PC-9 (cell line): Measurements from ENCODE around the gene CRLF3. TPM values are rescaled to one million over a fixed set of nuclear protein-coding genes. Genes with fewer than 3 reads are reported as not detected.

Experiments
- BruUV-seq: library from RNA; stranded (reverse); fragments of 400-500 nt; replicated peaks from 2 replicates; lab custom pipeline; 2021; lab: Mats Ljungman, UMichigan
- CTCF ChIA-PET: fragments of 300-600 bp; sonication (Branson Sonifier 250); formaldehyde crosslinking; loops from one replicate; lab custom pipeline; 2022; ENCODE audit warnings: antibody characterized with exemption; lab: Charles Lee
- POLR2A ChIA-PET: fragments of 300-600 bp; sonication (Branson Sonifier 250); formaldehyde crosslinking; loops from one replicate; lab custom pipeline; 2022; ENCODE audit warnings: antibody characterized with exemption; ENCODE audit not compliant: unreplicated experiment; lab: Charles Lee
- DNase-seq, 2 experiments: peaks; one replicate each; pipeline versions ENCODE4 v3.0.0 to v3.0.0-alpha.2; 2015 to 2022; ENCODE audit warnings: mixed read lengths in 1 of 2
- H2AFZ ChIP-seq: fragments of 200-600 bp; sonication (generic); 2 replicates; pipeline ENCODE4 v1.8.1; 2017; ENCODE audit warnings: antibody characterized with exemption
- H3F3A ChIP-seq: fragments of 200-600 bp; sonication (generic); 2 replicates; pipeline ENCODE4 v1.8.1; 2017; ENCODE audit warnings: antibody characterized with exemption, mild to moderate bottlenecking, low read depth; ENCODE audit not compliant: insufficient read depth
- H3K27ac ChIP-seq: fragments of 200-600 bp; sonication (generic); 2 replicates; pipeline ENCODE4 v1.6.1; 2016; ENCODE audit warnings: mixed run types
- H3K27me3 ChIP-seq: fragments of 200-600 bp; sonication (generic); 2 replicates; pipeline ENCODE4 v1.6.1; 2016; ENCODE audit warnings: low read depth, mixed run types; ENCODE audit not compliant: insufficient read depth
- H3K36me3 ChIP-seq: fragments of 200-600 bp; sonication (generic); 2 replicates; pipeline ENCODE4 v1.6.1; 2016; ENCODE audit warnings: low read depth, mixed run types
- H3K4me1 ChIP-seq: fragments of 200-600 bp; sonication (generic); replicated peaks from 2 replicates; pipeline ENCODE4 v1.6.1; 2016; ENCODE audit warnings: mixed run types; ENCODE audit not compliant: insufficient read depth
- H3K4me2 ChIP-seq: fragments of 200-600 bp; sonication (generic); 2 replicates; pipeline ENCODE4 v1.6.1; 2017; ENCODE audit warnings: mixed run types
- H3K4me3 ChIP-seq: fragments of 200-600 bp; sonication (generic); 2 replicates; pipeline ENCODE4 v1.6.1; 2016; ENCODE audit warnings: mixed run types
- H3K79me2 ChIP-seq: fragments of 200-600 bp; sonication (generic); 2 replicates; pipeline ENCODE4 v1.6.1; 2017; ENCODE audit warnings: low read depth, mixed run types
- H3K9me2 ChIP-seq: fragments of 200-600 bp; sonication (generic); 2 replicates; pipeline ENCODE4 v1.8.1; 2017; ENCODE audit warnings: mild to moderate bottlenecking; ENCODE audit not compliant: insufficient read depth
- H3K9me3 ChIP-seq: fragments of 200-600 bp; sonication (generic); 2 replicates; pipeline ENCODE4 v1.8.1; 2016; ENCODE audit warnings: low read depth; ENCODE audit not compliant: insufficient read depth
- H4K20me1 ChIP-seq: fragments of 200-600 bp; sonication (generic); 2 replicates; pipeline ENCODE4 v1.8.1; 2017; ENCODE audit not compliant: insufficient read depth
- CTCF ChIP-seq: fragments of 200-600 bp; sonication (generic); conservative IDR thresholded peaks from 2 replicates; pipeline ENCODE4 v1.6.1; 2017; ENCODE audit warnings: mixed run types, antibody characterized with exemption, mild to moderate bottlenecking, moderate library complexity
- EZH2 ChIP-seq: fragments of 200-600 bp; sonication (generic); IDR thresholded peaks from 2 replicates; pipeline ENCODE4 v1.8.0; 2017; ENCODE audit warnings: antibody characterized with exemption, low read depth
- intact Hi-C: fragments of 100-400 bp; cut with micrococcal nuclease; formaldehyde crosslinking; loops from one replicate; pipeline ENCODE4 v1.10.0; 2022; ENCODE audit not compliant: unreplicated experiment
- total RNA-seq: library from RNA; stranded (reverse); gene quantifications from 2 replicates; pipeline ENCODE4 v1.2.3, GENCODE V29; 2021

The CRLF3 gene
- total RNA-seq, 1 experiment from 2014 or later = 12.9 TPM

- BruUV-seq = no TSS peak
Measured at GRCh38 chr17:30801671-30802070, 22.8 kb downstream of the CRLF3 start.

GRCh38 chr17:30796016-30796415 lies 28.5 kb downstream of the CRLF3 start:
- CTCF ChIA-PET = no interaction called here
- Histone ChIP-seq H3K27me3 (no peaks in the 10 kb centered on the region), H2AFZ (no peak overlapping the region), H3K79me2 (no peaks in the 10 kb centered on the region), H3F3A (peaks cover 40% of the 10 kb centered on the region), H3K4me3 (no peak overlapping the region), H3K36me3 (peaks cover 10% of the 10 kb centered on the region), H3K4me2 (no peak overlapping the region), H3K4me1 (no peaks in the 10 kb centered on the region), H3K9me2 (no peaks in the 10 kb centered on the region), H3K9me3 (no peaks in the 10 kb centered on the region), H4K20me1 (no peaks in the 10 kb centered on the region; the same call in 1 of the 2 replicates), H3K27ac (no peak overlapping the region)
- TF ChIP-seq CTCF (no peak), EZH2 (no peak)
- no TSS peak for BruUV-seq
- intact Hi-C loops = no loop called here
- POLR2A ChIA-PET = no interaction called here
- DNase-seq = no peak

More at GRCh38 chr17:30801671-30802070, 22.8 kb downstream of the CRLF3 start:
- no peaks in the 10 kb centered on the region for H3K27me3 ChIP-seq
- no peak overlapping the region for H3K4me2 ChIP-seq
- POLR2A ChIA-PET = interaction anchor here (0.6 kb wide), 1 partner anchor 10 kb away, joined by 3 read pairs; no protein-coding TSS in a partner anchor
- H3K27ac ChIP-seq = no peak overlapping the region
- H3K4me1 ChIP-seq = no peaks in the 10 kb centered on the region
- H3K9me2 ChIP-seq = no peaks in the 10 kb centered on the region
- no peaks in the 10 kb centered on the region for H3K9me3 ChIP-seq
- CTCF ChIA-PET = no interaction called here
- H3K36me3 ChIP-seq = peaks cover 9% of the 10 kb centered on the region; the same call in 1 of the 2 replicates
- 0 out of 2 replicates have a peak, but pooled peaks cover 3% of the 10 kb centered on the region for H3K79me2 ChIP-seq
- DNase-seq = no peak
- peaks cover 4% of the 10 kb centered on the region; the same call in 1 of the 2 replicates for H4K20me1 ChIP-seq
- no peak overlapping the region for H3K4me3 ChIP-seq
- TF ChIP-seq EZH2 (no peak), CTCF (no peak)
- intact Hi-C loops = no loop called here
- no peak overlapping the region for H2AFZ ChIP-seq
- peaks cover 11% of the 10 kb centered on the region; the same call in 1 of the 2 replicates for H3F3A ChIP-seq

- Histone ChIP-seq H3K4me1 (no peaks in the 10 kb centered on the region), H3K9me3 (no peaks in the 10 kb centered on the region), H3K4me2 (no peak overlapping the region), H3K9me2 (no peaks in the 10 kb centered on the region), H3K27ac (no peak overlapping the region), H4K20me1 (no peaks in the 10 kb centered on the region; the same call in 1 of the 2 replicates), H3K4me3 (no peak overlapping the region), H3K27me3 (no peaks in the 10 kb centered on the region), H3K79me2 (no peaks in the 10 kb centered on the region), H3F3A (peaks cover 48% of the 10 kb centered on the region), H3K36me3 (peaks cover 13% of the 10 kb centered on the region), H2AFZ (no peak overlapping the region)
- no TSS peak for BruUV-seq
- no peak for DNase-seq
- CTCF ChIA-PET = no interaction called here
- POLR2A ChIA-PET = no interaction called here
- intact Hi-C loops = no loop called here
- TF ChIP-seq CTCF = no peak
- TF ChIP-seq EZH2 = no peak
Measured at GRCh38 chr17:30794372-30794771, 30.1 kb downstream of the CRLF3 start.
